MM.1S (cell line): Measurements from ENCODE around the gene MAPK9.

Source experiments
- DNase-seq: peaks from one replicate; pipeline ENCODE4 v3.0.0-alpha.2; 2015
- H2AFZ ChIP-seq: fragments of 300-600 bp; sonication (generic); 2 replicates; pipeline ENCODE4 v1.6.0; 2016; ENCODE audit warnings: antibody characterized with exemption, low read length
- H3F3A ChIP-seq: fragments of 300-600 bp; sonication (generic); 2 replicates; pipeline ENCODE4 v1.6.1; 2016; ENCODE audit warnings: mild to moderate bottlenecking, antibody characterized with exemption, low read length, moderate library complexity, mixed read lengths; ENCODE audit not compliant: insufficient read depth
- H3K27ac ChIP-seq: fragments of 300-600 bp; sonication (generic); 2 replicates; pipeline ENCODE4 v1.5.1; 2016; ENCODE audit warnings: mild to moderate bottlenecking, low read length
- H3K27me3 ChIP-seq: fragments of 300-600 bp; sonication (generic); replicated peaks from 2 replicates; pipeline ENCODE4 v1.6.0; 2016; ENCODE audit warnings: low read length; ENCODE audit not compliant: insufficient read depth
- H3K36me3 ChIP-seq: fragments of 300-600 bp; sonication (generic); replicated peaks from 2 replicates; pipeline ENCODE4 v1.6.1; 2016; ENCODE audit warnings: mild to moderate bottlenecking, low read length, mixed read lengths; ENCODE audit not compliant: insufficient read depth
- H3K4me1 ChIP-seq: fragments of 300-600 bp; sonication (generic); 2 replicates; pipeline ENCODE4 v1.6.1; 2016; ENCODE audit warnings: low read length, mixed read lengths
- H3K4me2 ChIP-seq: fragments of 300-600 bp; sonication (generic); 2 replicates; pipeline ENCODE4 v1.6.0; 2016; ENCODE audit warnings: low read depth, low read length
- H3K4me3 ChIP-seq: fragments of 300-600 bp; sonication (generic); 2 replicates; pipeline ENCODE4 v1.5.1; 2016; ENCODE audit warnings: low read length, mixed read lengths
- H3K79me2 ChIP-seq: fragments of 300-600 bp; sonication (generic); 2 replicates; pipeline ENCODE4 v1.6.1; 2016; ENCODE audit warnings: mixed run types, low read length, mixed read lengths
- H3K9ac ChIP-seq: fragments of 300-600 bp; sonication (generic); 2 replicates; pipeline ENCODE4 v1.6.1; 2016; ENCODE audit warnings: low read length, mixed read lengths
- H3K9me2 ChIP-seq: fragments of 300-600 bp; sonication (generic); replicated peaks from 2 replicates; pipeline ENCODE4 v1.6.1; 2016; ENCODE audit warnings: mild to moderate bottlenecking, low read length, mixed read lengths; ENCODE audit not compliant: insufficient read depth
- H3K9me3 ChIP-seq: fragments of 300-600 bp; sonication (generic); replicated peaks from 2 replicates; pipeline ENCODE4 v1.6.1; 2016; ENCODE audit warnings: mild to moderate bottlenecking, low read length, mixed read lengths; ENCODE audit not compliant: insufficient read depth
- H4K20me1 ChIP-seq: fragments of 300-600 bp; sonication (generic); 2 replicates; pipeline ENCODE4 v1.6.1; 2016; ENCODE audit warnings: mild to moderate bottlenecking, low read length, moderate library complexity, mixed read lengths; ENCODE audit not compliant: insufficient read depth
- EZH2 ChIP-seq: fragments of 300-600 bp; sonication (generic); optimal IDR thresholded peaks from 2 replicates; pipeline ENCODE3; 2017; ENCODE audit warnings: low read depth, mild to moderate bottlenecking, antibody characterized with exemption, low read length, mixed read lengths
- EZH2phosphoT487 ChIP-seq: fragments of 300-600 bp; sonication (generic); IDR thresholded peaks from 2 replicates; pipeline ENCODE4 v1.6.1; 2018; ENCODE audit warnings: antibody characterized with exemption, low read length
- TF ChIP-seq, protein P1 (sequence below): fragments of 300-600 bp; sonication (generic); IDR thresholded peaks from 2 replicates; pipeline ENCODE4 v1.5.1; 2016; ENCODE audit warnings: antibody characterized with exemption, low read length, mixed read lengths

The MAPK9 gene

DNA sequence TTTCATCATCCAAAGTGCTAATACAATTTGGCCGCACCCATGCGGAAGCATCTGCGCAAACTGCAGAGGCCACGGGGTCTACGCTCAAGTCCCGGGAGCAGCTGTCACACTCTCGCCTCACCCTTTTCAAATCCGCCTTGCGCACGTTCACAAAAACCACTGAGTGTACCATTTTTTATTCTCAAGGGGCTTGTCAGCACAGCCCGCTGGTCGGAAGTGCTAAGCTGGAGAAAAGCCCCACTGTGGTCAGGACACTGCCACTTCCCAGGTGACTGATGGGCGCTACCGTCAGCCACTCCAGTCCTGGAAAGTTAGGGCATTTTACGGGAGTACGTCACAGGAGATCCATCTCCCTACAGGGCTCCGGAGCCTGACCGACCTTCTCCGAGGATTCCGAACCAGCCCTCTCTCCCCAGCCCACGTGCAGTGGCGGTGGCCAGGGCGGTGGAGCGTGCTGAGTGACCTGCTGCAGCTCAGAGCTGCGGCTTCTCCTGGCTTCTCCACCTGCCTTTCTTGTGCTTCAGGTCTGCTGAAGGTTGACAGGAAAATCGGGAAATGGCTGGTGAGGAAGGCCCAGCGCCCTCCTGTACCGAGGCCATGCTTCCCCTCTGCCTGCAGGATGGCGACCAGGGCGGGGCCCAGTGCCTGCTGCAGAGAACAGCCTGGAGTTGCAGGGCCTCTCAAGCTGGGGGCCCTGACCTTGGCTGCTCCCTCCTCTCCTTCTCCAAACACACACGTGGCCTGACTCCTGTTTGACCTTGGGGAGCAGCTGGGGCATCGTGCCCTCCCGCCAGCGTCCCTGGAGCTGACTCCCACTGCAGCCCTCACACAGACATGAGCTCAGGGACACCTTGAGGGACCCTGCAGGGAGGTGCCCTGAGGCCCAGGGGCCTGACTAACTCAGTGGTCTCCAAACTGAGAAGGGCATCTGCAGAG is 97.2 kb downstream of the MAPK9 start:
- Histone ChIP-seq H4K20me1 (no peaks in the 10 kb centered on the region), H3K27me3 (peaks cover 37% of the 10 kb centered on the region), H3K9me2 (no peaks in the 10 kb centered on the region), H3K9me3 (no peaks in the 10 kb centered on the region), H3K4me3 (no peak overlapping the region), H3K4me2 (no peak overlapping the region), H3F3A (no peaks in the 10 kb centered on the region), H3K79me2 (no peaks in the 10 kb centered on the region), H3K9ac (no peak overlapping the region), H3K27ac (no peak overlapping the region), H2AFZ (no peak overlapping the region), H3K36me3 (no peaks in the 10 kb centered on the region), H3K4me1 (no peaks in the 10 kb centered on the region)
- DNase-seq, result no peak
- TF ChIP-seq EZH2, result no peak
- TF ChIP-seq, protein P1, sequence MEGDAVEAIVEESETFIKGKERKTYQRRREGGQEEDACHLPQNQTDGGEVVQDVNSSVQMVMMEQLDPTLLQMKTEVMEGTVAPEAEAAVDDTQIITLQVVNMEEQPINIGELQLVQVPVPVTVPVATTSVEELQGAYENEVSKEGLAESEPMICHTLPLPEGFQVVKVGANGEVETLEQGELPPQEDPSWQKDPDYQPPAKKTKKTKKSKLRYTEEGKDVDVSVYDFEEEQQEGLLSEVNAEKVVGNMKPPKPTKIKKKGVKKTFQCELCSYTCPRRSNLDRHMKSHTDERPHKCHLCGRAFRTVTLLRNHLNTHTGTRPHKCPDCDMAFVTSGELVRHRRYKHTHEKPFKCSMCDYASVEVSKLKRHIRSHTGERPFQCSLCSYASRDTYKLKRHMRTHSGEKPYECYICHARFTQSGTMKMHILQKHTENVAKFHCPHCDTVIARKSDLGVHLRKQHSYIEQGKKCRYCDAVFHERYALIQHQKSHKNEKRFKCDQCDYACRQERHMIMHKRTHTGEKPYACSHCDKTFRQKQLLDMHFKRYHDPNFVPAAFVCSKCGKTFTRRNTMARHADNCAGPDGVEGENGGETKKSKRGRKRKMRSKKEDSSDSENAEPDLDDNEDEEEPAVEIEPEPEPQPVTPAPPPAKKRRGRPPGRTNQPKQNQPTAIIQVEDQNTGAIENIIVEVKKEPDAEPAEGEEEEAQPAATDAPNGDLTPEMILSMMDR, result no peak
- no peak for TF ChIP-seq EZH2phosphoT487

- Histone ChIP-seq H3K27ac (no peak overlapping the region), H4K20me1 (no peaks in the 10 kb centered on the region), H3K9me3 (no peaks in the 10 kb centered on the region), H3K9me2 (no peaks in the 10 kb centered on the region), H3K9ac (no peak overlapping the region), H3F3A (no peaks in the 10 kb centered on the region), H3K79me2 (no peaks in the 10 kb centered on the region), H3K4me2 (no peak overlapping the region), H3K4me1 (no peaks in the 10 kb centered on the region), H3K4me3 (no peak overlapping the region), H3K27me3 (peaks cover 40% of the 10 kb centered on the region), H2AFZ (no peak overlapping the region), H3K36me3 (no peaks in the 10 kb centered on the region)
- TF ChIP-seq EZH2 (no peak), EZH2phosphoT487 (no peak)
- TF ChIP-seq, protein P1, result no peak
- DNase-seq, result no peak
Measured at GRCh38 chr5:180193749-180194375, 98.0 kb downstream of the MAPK9 start.

- Histone ChIP-seq H3K9me3 (no peaks in the 10 kb centered on the region), H3K27me3 (peaks cover 29% of the 10 kb centered on the region), H3F3A (no peaks in the 10 kb centered on the region), H3K9me2 (no peaks in the 10 kb centered on the region), H3K4me1 (no peaks in the 10 kb centered on the region), H3K27ac (no peak overlapping the region), H3K79me2 (no peaks in the 10 kb centered on the region), H3K9ac (no peak overlapping the region), H3K4me2 (no peak overlapping the region), H4K20me1 (no peaks in the 10 kb centered on the region), H3K4me3 (no peak overlapping the region), H3K36me3 (no peaks in the 10 kb centered on the region), H2AFZ (no peak overlapping the region)
- TF ChIP-seq EZH2phosphoT487 (no peak), EZH2 (no peak)
- TF ChIP-seq, protein P1, result no peak
- no peak for DNase-seq
Measured at GRCh38 chr5:180191716-180192115, 100.2 kb downstream of the MAPK9 start.
